Glutamatergic neuron (in vitro differentiated cells): ENCODE measurements around the gene PACSIN3. TPM values are rescaled to one million over a fixed set of nuclear protein-coding genes. Genes with fewer than 3 reads are reported as not detected.
A peak's percentile ranks its signal among the peaks of the same experiment; 100 is the strongest.

Experiments used
- DNase-seq: peaks from one replicate; pipeline ENCODE4 v3.0.0; 2022
- H3K27ac Mint-ChIP-seq: one replicate; pipeline ENCODE4 v1.8.0; 2020; ENCODE audit warnings: mild to moderate bottlenecking, mixed read lengths, inconsistent platforms; ENCODE audit not compliant: unreplicated experiment
- H3K27me3 Mint-ChIP-seq: one replicate; pipeline ENCODE4 v1.8.0; 2020; ENCODE audit warnings: mild to moderate bottlenecking, moderate library complexity, mixed read lengths, inconsistent platforms; ENCODE audit not compliant: unreplicated experiment
- H3K36me3 Mint-ChIP-seq: one replicate; pipeline ENCODE4 v1.8.0; 2020; ENCODE audit warnings: mild to moderate bottlenecking, mixed read lengths, inconsistent platforms; ENCODE audit not compliant: unreplicated experiment
- H3K4me1 Mint-ChIP-seq: one replicate; pipeline ENCODE4 v1.8.0; 2020; ENCODE audit warnings: mild to moderate bottlenecking, low read depth, mixed read lengths, inconsistent platforms; ENCODE audit not compliant: unreplicated experiment
- H3K4me3 Mint-ChIP-seq: one replicate; pipeline ENCODE4 v1.8.0; 2020; ENCODE audit warnings: mild to moderate bottlenecking, mixed read lengths, inconsistent platforms; ENCODE audit not compliant: unreplicated experiment
- H3K9me3 Mint-ChIP-seq: one replicate; pipeline ENCODE4 v1.8.0; 2020; ENCODE audit warnings: mild to moderate bottlenecking, moderate library complexity, mixed read lengths, inconsistent platforms; ENCODE audit not compliant: unreplicated experiment
- CTCF ChIP-seq: fragments of 200-600 bp; sonication (generic); IDR thresholded peaks from one replicate; pipeline ENCODE4 v1.5.0; 2021; ENCODE audit not compliant: partially characterized antibody, unreplicated experiment
- long read RNA-seq: library from polyadenylated mRNA; unstranded; transcript quantifications from one replicate; pipeline ENCODE4 v2.0.0, GENCODE V29; 2020; ENCODE audit not compliant: unreplicated experiment
- total RNA-seq: library from RNA; stranded (reverse); fragmentation: NEBNext Ultra II Directional; extraction: Animal tissue kit (Norgen Biotek cat#: 25700); gene quantifications from one replicate; pipeline ENCODE4 v1.2.1, GENCODE V29; 2021; ENCODE audit not compliant: unreplicated experiment

The PACSIN3 gene
- 2.2 TPM for total RNA-seq
- long read RNA-seq = 0 reads

GRCh38 chr11:47186076-47186699 lies at the start of gene PACSIN3:
Gene PACSIN3 (minus strand): TSS chr11:47186434. CDS start chr11:47182727, 3,707 bp downstream.
- H3K4me1 Mint-ChIP-seq = peaks cover 18% of the 10 kb centered on the region
- peak; percentile 47 for DNase-seq
- no peaks in the 10 kb centered on the region for H3K36me3 Mint-ChIP-seq
- no peak for TF ChIP-seq CTCF
- peaks cover 3% of the 10 kb centered on the region for H3K27me3 Mint-ChIP-seq
- peaks cover 2% of the 10 kb centered on the region for H3K9me3 Mint-ChIP-seq
- peak within 1 kb of the TSS; percentile 67 for H3K4me3 Mint-ChIP-seq
- H3K27ac Mint-ChIP-seq = no peak within 1 kb of the TSS

- no peak overlapping the region for H3K4me3 Mint-ChIP-seq
- peaks cover 4% of the 10 kb centered on the region for H3K4me1 Mint-ChIP-seq
- peaks cover 3% of the 10 kb centered on the region for H3K9me3 Mint-ChIP-seq
- no peak for TF ChIP-seq CTCF
- DNase-seq = no peak
- peaks cover 5% of the 10 kb centered on the region for H3K27me3 Mint-ChIP-seq
- no peaks in the 10 kb centered on the region for H3K36me3 Mint-ChIP-seq
- no peak overlapping the region for H3K27ac Mint-ChIP-seq
Observed at GRCh38 chr11:47235163-47235562, 48.9 kb upstream of the PACSIN3 start.

- Mint-ChIP-seq H3K27me3 (peaks cover 5% of the 10 kb centered on the region), H3K9me3 (peaks cover 3% of the 10 kb centered on the region), H3K27ac (no peak overlapping the region), H3K36me3 (no peaks in the 10 kb centered on the region), H3K4me3 (no peak overlapping the region), H3K4me1 (peaks cover 4% of the 10 kb centered on the region)
- no peak for TF ChIP-seq CTCF
- no peak for DNase-seq
Observed at GRCh38 chr11:47234669-47235100, 48.5 kb upstream of the PACSIN3 start.

- Mint-ChIP-seq H3K4me3 (no peak overlapping the region), H3K4me1 (peaks cover 4% of the 10 kb centered on the region), H3K36me3 (no peaks in the 10 kb centered on the region), H3K27me3 (peaks cover 5% of the 10 kb centered on the region), H3K9me3 (peaks cover 5% of the 10 kb centered on the region), H3K27ac (no peak overlapping the region)
- TF ChIP-seq CTCF = no peak
- no peak for DNase-seq
Observed at GRCh38 chr11:47233989-47234668, 47.9 kb upstream of the PACSIN3 start.

GRCh38 chr11:47233051-47233450 lies 46.8 kb upstream of the PACSIN3 start:
- Mint-ChIP-seq H3K4me1 (peaks cover 4% of the 10 kb centered on the region), H3K9me3 (peaks cover 7% of the 10 kb centered on the region), H3K27ac (no peak overlapping the region), H3K4me3 (no peak overlapping the region), H3K36me3 (no peaks in the 10 kb centered on the region), H3K27me3 (peaks cover 5% of the 10 kb centered on the region)
- no peak for DNase-seq
- no peak for TF ChIP-seq CTCF
